ENCODE results near the gene MRAS.

The MRAS gene

GRCh38 chr3:138389841-138390581, 41.6 kb downstream of the MRAS start:
- Histone ChIP-seq H3K23ac (ENCODE audit: low read length in 2 of 2) (no peak overlapping the region), H4K8ac (ENCODE audit: low read length) (no peak overlapping the region), H3K36me3 (ENCODE audit: control insufficient read depth in 1 of 2, insufficient read depth in 2 of 2, low read depth in 1 of 2, low read length in 2 of 2) (peaks cover 0 to under 1% of the 10 kb centered on the region in 2 experiments), H3K4me1 (ENCODE audit: control insufficient read depth, insufficient read depth, low read depth, low read length) (peaks cover 14% of the 10 kb centered on the region), H3K9me3 (ENCODE audit: control insufficient read depth, low read length) (no peaks in the 10 kb centered on the region), H3K18ac (ENCODE audit: low read depth in 1 of 2, low read length in 2 of 2) (peak overlapping the region in 1 of 2 experiments; percentile 16), H2AK5ac (ENCODE audit: low read length, severe bottlenecking) (peak overlapping the region; percentile 33), H3K79me1 (replicated peaks; ENCODE audit: low read length, poor library complexity, severe bottlenecking) (peaks cover 26% of the 10 kb centered on the region), H3K14ac (ENCODE audit: low read length in 2 of 2) (no peak overlapping the region), H3K27me3 (ENCODE audit: control insufficient read depth in 1 of 2, insufficient read depth in 1 of 2, low read length in 2 of 2) (no peaks in the 10 kb centered on the region), H3K4me2 (ENCODE audit: low read length, poor library complexity, severe bottlenecking) (peak overlapping the region; percentile 25), H3K4ac (ENCODE audit: low read depth in 1 of 2, low read length in 2 of 2) (no peak overlapping the region), H2BK12ac (ENCODE audit: low read length in 2 of 2) (no peak overlapping the region), H2BK5ac (ENCODE audit: low read depth, low read length, poor library complexity, severe bottlenecking) (peak overlapping the region; percentile 83), H3K4me3 (ENCODE audit: insufficient read depth in 1 of 2, low read depth in 1 of 2, low read length in 2 of 2) (peak overlapping the region in 1 of 2 experiments; percentile 19), H3K9ac (ENCODE audit: low read length) (peak overlapping the region; percentile 35), H3K27ac (ENCODE audit: low read length, poor library complexity, severe bottlenecking) (peak overlapping the region; percentile 91), H2BK120ac (ENCODE audit: low read depth, low read length) (no peak overlapping the region), H4K91ac (ENCODE audit: low read length) (no peak overlapping the region), H2BK15ac (ENCODE audit: low read depth, poor library complexity, severe bottlenecking) (no peak overlapping the region), H2AFZ (ENCODE audit: low read depth, low read length) (no peak overlapping the region)
- peak; percentile 89 for DNase-seq
- 55% methylated on average over 9 of the region's 9 CpGs for WGBS

- Histone ChIP-seq H3K4me2 (ENCODE audit: low read length, poor library complexity, severe bottlenecking) (peak overlapping the region; percentile 25), H3K4me3 (ENCODE audit: insufficient read depth in 1 of 2, low read depth in 1 of 2, low read length in 2 of 2) (peak overlapping the region in 1 of 2 experiments; percentile 19), H3K9me3 (ENCODE audit: control insufficient read depth, low read length) (no peaks in the 10 kb centered on the region), H2BK120ac (ENCODE audit: low read depth, low read length) (no peak overlapping the region), H2BK5ac (ENCODE audit: low read depth, low read length, poor library complexity, severe bottlenecking) (no peak overlapping the region), H3K36me3 (ENCODE audit: control insufficient read depth in 1 of 2, insufficient read depth in 2 of 2, low read depth in 1 of 2, low read length in 2 of 2) (peaks cover 0 to 2% of the 10 kb centered on the region in 2 experiments), H3K18ac (ENCODE audit: low read depth in 1 of 2, low read length in 2 of 2) (no peak overlapping the region), H3K79me1 (replicated peaks; ENCODE audit: low read length, poor library complexity, severe bottlenecking) (peaks cover 28% of the 10 kb centered on the region), H3K4ac (ENCODE audit: low read depth in 1 of 2, low read length in 2 of 2) (no peak overlapping the region), H3K4me1 (ENCODE audit: control insufficient read depth, insufficient read depth, low read depth, low read length) (peaks cover 14% of the 10 kb centered on the region), H2AK5ac (ENCODE audit: low read length, severe bottlenecking) (peak overlapping the region; percentile 86), H3K23ac (ENCODE audit: low read length in 2 of 2) (no peak overlapping the region), H4K91ac (ENCODE audit: low read length) (no peak overlapping the region), H2AFZ (ENCODE audit: low read depth, low read length) (no peak overlapping the region), H3K14ac (ENCODE audit: low read length in 2 of 2) (no peak overlapping the region), H4K8ac (ENCODE audit: low read length) (no peak overlapping the region), H3K27ac (ENCODE audit: low read length, poor library complexity, severe bottlenecking) (peak overlapping the region; percentile 91), H2BK12ac (ENCODE audit: low read length in 2 of 2) (no peak overlapping the region), H2BK15ac (ENCODE audit: low read depth, poor library complexity, severe bottlenecking) (no peak overlapping the region), H3K27me3 (ENCODE audit: control insufficient read depth in 1 of 2, insufficient read depth in 1 of 2, low read length in 2 of 2) (no peaks in the 10 kb centered on the region), H3K9ac (ENCODE audit: low read length) (peak overlapping the region; percentile 24)
- WGBS = no CpG with 5 or more reads among the region's 2 CpGs
- DNase-seq = no peak
Measured at GRCh38 chr3:138390582-138390932, 42.2 kb downstream of the MRAS start.

GRCh38 chr3:138394156-138394555, 45.8 kb downstream of the MRAS start:
- Histone ChIP-seq H3K4me2 (ENCODE audit: low read length, poor library complexity, severe bottlenecking) (no peak overlapping the region), H3K79me1 (replicated peaks; ENCODE audit: low read length, poor library complexity, severe bottlenecking) (peaks cover 23% of the 10 kb centered on the region), H3K4ac (ENCODE audit: low read depth in 1 of 2, low read length in 2 of 2) (no peak overlapping the region), H3K9ac (ENCODE audit: low read length) (no peak overlapping the region), H3K27me3 (ENCODE audit: control insufficient read depth in 1 of 2, insufficient read depth in 1 of 2, low read length in 2 of 2) (no peaks in the 10 kb centered on the region), H2BK12ac (ENCODE audit: low read length in 2 of 2) (no peak overlapping the region), H4K8ac (ENCODE audit: low read length) (no peak overlapping the region), H2BK15ac (ENCODE audit: low read depth, poor library complexity, severe bottlenecking) (no peak overlapping the region), H2AK5ac (ENCODE audit: low read length, severe bottlenecking) (no peak overlapping the region), H2BK120ac (ENCODE audit: low read depth, low read length) (no peak overlapping the region), H3K14ac (ENCODE audit: low read length in 2 of 2) (no peak overlapping the region), H2AFZ (ENCODE audit: low read depth, low read length) (no peak overlapping the region), H3K4me3 (ENCODE audit: insufficient read depth in 1 of 2, low read depth in 1 of 2, low read length in 2 of 2) (no peak overlapping the region), H3K27ac (ENCODE audit: low read length, poor library complexity, severe bottlenecking) (no peak overlapping the region), H3K36me3 (ENCODE audit: control insufficient read depth in 1 of 2, insufficient read depth in 2 of 2, low read depth in 1 of 2, low read length in 2 of 2) (peaks cover 14 to 18% of the 10 kb centered on the region in 2 experiments), H3K4me1 (ENCODE audit: control insufficient read depth, insufficient read depth, low read depth, low read length) (peaks cover 13% of the 10 kb centered on the region), H3K9me3 (ENCODE audit: control insufficient read depth, low read length) (no peaks in the 10 kb centered on the region), H4K91ac (ENCODE audit: low read length) (no peak overlapping the region), H2BK5ac (ENCODE audit: low read depth, low read length, poor library complexity, severe bottlenecking) (no peak overlapping the region), H3K18ac (ENCODE audit: low read depth in 1 of 2, low read length in 2 of 2) (no peak overlapping the region), H3K23ac (ENCODE audit: low read length in 2 of 2) (no peak overlapping the region)
- 92% methylated on average over 4 of the region's 4 CpGs for WGBS
- DNase-seq = no peak

DNA sequence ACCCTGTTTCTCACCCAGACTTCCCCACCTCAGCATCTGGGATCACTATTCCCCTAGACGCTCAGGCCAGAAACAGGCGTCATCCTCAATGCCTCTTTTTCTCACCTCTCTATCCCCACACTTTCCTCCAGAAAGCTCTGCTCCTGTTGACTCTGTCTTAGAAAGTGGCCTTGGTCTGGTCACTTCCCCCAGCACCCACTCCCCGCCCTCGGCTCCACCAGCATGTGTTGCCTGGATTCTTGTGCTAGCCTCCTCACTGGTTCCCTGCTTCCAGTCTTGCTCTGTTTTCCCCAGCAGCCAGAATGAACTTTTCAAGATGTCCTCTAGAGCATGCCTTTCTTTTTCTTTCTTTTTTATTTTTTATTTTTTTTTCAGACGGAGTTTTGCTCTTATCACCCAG, 46.3 kb downstream of the MRAS start:
- Histone ChIP-seq H2BK120ac (ENCODE audit: low read depth, low read length) (no peak overlapping the region), H2AK5ac (ENCODE audit: low read length, severe bottlenecking) (no peak overlapping the region), H3K36me3 (ENCODE audit: control insufficient read depth in 1 of 2, insufficient read depth in 2 of 2, low read depth in 1 of 2, low read length in 2 of 2) (peaks cover 16 to 23% of the 10 kb centered on the region in 2 experiments), H3K79me1 (replicated peaks; ENCODE audit: low read length, poor library complexity, severe bottlenecking) (peaks cover 19% of the 10 kb centered on the region), H3K14ac (ENCODE audit: low read length in 2 of 2) (no peak overlapping the region), H3K27me3 (ENCODE audit: control insufficient read depth in 1 of 2, insufficient read depth in 1 of 2, low read length in 2 of 2) (no peaks in the 10 kb centered on the region), H3K18ac (ENCODE audit: low read depth in 1 of 2, low read length in 2 of 2) (no peak overlapping the region), H3K9me3 (ENCODE audit: control insufficient read depth, low read length) (no peaks in the 10 kb centered on the region), H2BK12ac (ENCODE audit: low read length in 2 of 2) (no peak overlapping the region), H2BK5ac (ENCODE audit: low read depth, low read length, poor library complexity, severe bottlenecking) (no peak overlapping the region), H3K4me2 (ENCODE audit: low read length, poor library complexity, severe bottlenecking) (no peak overlapping the region), H3K23ac (ENCODE audit: low read length in 2 of 2) (no peak overlapping the region), H3K27ac (ENCODE audit: low read length, poor library complexity, severe bottlenecking) (no peak overlapping the region), H3K4me1 (ENCODE audit: control insufficient read depth, insufficient read depth, low read depth, low read length) (peaks cover 8% of the 10 kb centered on the region), H4K91ac (ENCODE audit: low read length) (no peak overlapping the region), H3K4ac (ENCODE audit: low read depth in 1 of 2, low read length in 2 of 2) (no peak overlapping the region), H4K8ac (ENCODE audit: low read length) (no peak overlapping the region), H2AFZ (ENCODE audit: low read depth, low read length) (no peak overlapping the region), H2BK15ac (ENCODE audit: low read depth, poor library complexity, severe bottlenecking) (no peak overlapping the region), H3K4me3 (ENCODE audit: insufficient read depth in 1 of 2, low read depth in 1 of 2, low read length in 2 of 2) (no peak overlapping the region), H3K9ac (ENCODE audit: low read length) (no peak overlapping the region)
- no peak for DNase-seq
- WGBS = over 99% methylated on average over 5 of the region's 5 CpGs
